H9 (cell line): ENCODE results near the gene MEDAG. TPM values are rescaled to one million over a fixed set of nuclear protein-coding genes. Genes with fewer than 3 reads are reported as not detected.

ENCODE experiments used
- DNase-seq: peaks from one replicate; pipeline ENCODE4 v3.0.0-alpha.2; 2017
- H2AFZ ChIP-seq: one replicate; pipeline ENCODE4 v1.6.1; 2013; ENCODE audit warnings: mild to moderate bottlenecking, low read length, control low read depth, moderate library complexity
- H2AK5ac ChIP-seq: 2 replicates; pipeline ENCODE4 v1.6.1; 2013; ENCODE audit warnings: low read length, control low read depth, mixed read lengths; ENCODE audit not compliant: insufficient read length
- H2BK120ac ChIP-seq: one replicate; pipeline ENCODE4 v1.6.1; 2013; ENCODE audit warnings: low read depth, mild to moderate bottlenecking, low read length, control low read depth, inconsistent platforms; ENCODE audit not compliant: poor library complexity, severe bottlenecking
- H2BK12ac ChIP-seq: 2 replicates; pipeline ENCODE4 v1.6.1; 2013; ENCODE audit warnings: low read length, control low read depth, mixed read lengths, low read depth; ENCODE audit not compliant: insufficient read length
- H2BK15ac ChIP-seq: 2 replicates; pipeline ENCODE4 v1.6.1; 2013; ENCODE audit warnings: low read depth, low read length, control low read depth
- H2BK20ac ChIP-seq: one replicate; pipeline ENCODE4 v1.6.1; 2013; ENCODE audit warnings: low read depth, mild to moderate bottlenecking, low read length, control low read depth, inconsistent platforms; ENCODE audit not compliant: poor library complexity, severe bottlenecking
- H2BK5ac ChIP-seq: 2 replicates; pipeline ENCODE4 v1.6.1; 2013; ENCODE audit warnings: low read length, control low read depth, mixed read lengths; ENCODE audit not compliant: insufficient read length
- H3K14ac ChIP-seq: 2 replicates; pipeline ENCODE4 v1.6.1; 2013; ENCODE audit warnings: low read length, control low read depth; ENCODE audit not compliant: insufficient read depth
- H3K18ac ChIP-seq: 2 replicates; pipeline ENCODE4 v1.6.1; 2013; ENCODE audit warnings: low read depth, mild to moderate bottlenecking, mixed read lengths, low read length, control low read depth; ENCODE audit not compliant: insufficient read length
- H3K23ac ChIP-seq: 2 replicates; pipeline ENCODE4 v1.6.1; 2013; ENCODE audit warnings: low read length, control low read depth, mixed read lengths, low read depth; ENCODE audit not compliant: insufficient read length
- H3K23me2 ChIP-seq: 2 replicates; pipeline ENCODE4 v1.6.1; 2013; ENCODE audit warnings: low read depth, mild to moderate bottlenecking, mixed read lengths, low read length, control low read depth; ENCODE audit not compliant: insufficient read length, poor library complexity, severe bottlenecking
- H3K27ac ChIP-seq: 2 replicates; pipeline ENCODE4 v1.5.1; 2013; ENCODE audit warnings: low read length, control low read depth, mixed read lengths, low read depth; ENCODE audit not compliant: insufficient read length
- H3K27me3 ChIP-seq: 2 replicates; pipeline ENCODE4 v1.6.1; 2013; ENCODE audit warnings: low read length, control low read depth, inconsistent platforms; ENCODE audit not compliant: insufficient read depth
- H3K4ac ChIP-seq: 2 replicates; pipeline ENCODE4 v1.6.1; 2013; ENCODE audit warnings: low read depth, mild to moderate bottlenecking, control low read depth, inconsistent platforms, low read length, moderate library complexity
- H3K4me1 ChIP-seq: 2 replicates; pipeline ENCODE4 v1.6.1; 2013; ENCODE audit warnings: low read length, control low read depth, inconsistent platforms; ENCODE audit not compliant: insufficient read depth
- H3K4me2 ChIP-seq: 2 replicates; pipeline ENCODE4 v1.6.1; 2013; ENCODE audit warnings: low read length, control low read depth, mixed read lengths; ENCODE audit not compliant: insufficient read length, insufficient read depth
- H3K56ac ChIP-seq: 2 replicates; pipeline ENCODE4 v1.6.1; 2013; ENCODE audit warnings: low read depth, mild to moderate bottlenecking, mixed read lengths, low read length, control low read depth; ENCODE audit not compliant: insufficient read length
- H3K79me1 ChIP-seq: 2 replicates; pipeline ENCODE4 v1.6.1; 2013; ENCODE audit warnings: low read depth, mild to moderate bottlenecking, moderate library complexity, low read length, control low read depth, inconsistent platforms; ENCODE audit not compliant: insufficient read depth, poor library complexity, severe bottlenecking
- H3K79me2 ChIP-seq: 2 replicates; pipeline ENCODE4 v1.6.1; 2013; ENCODE audit warnings: low read length, control low read depth, inconsistent platforms; ENCODE audit not compliant: insufficient read depth
- H3K9ac ChIP-seq: 2 replicates; pipeline ENCODE4 v1.6.1; 2013; ENCODE audit warnings: low read length, control low read depth, mixed read lengths; ENCODE audit not compliant: insufficient read length; ENCODE audit errors: extremely low read depth
- H3K9me3 ChIP-seq: one replicate; pipeline ENCODE4 v1.6.1; 2013; ENCODE audit warnings: low read depth, low read length, inconsistent platforms; ENCODE audit not compliant: control insufficient read depth
- H3T11ph ChIP-seq: one replicate; pipeline ENCODE4 v1.6.1; 2013; ENCODE audit warnings: mild to moderate bottlenecking, low read length, control low read depth, inconsistent platforms
- H4K20me1 ChIP-seq: one replicate; pipeline ENCODE4 v1.6.1; 2013; ENCODE audit not compliant: control insufficient read depth, insufficient read length, insufficient read depth
- H4K5ac ChIP-seq: 2 replicates; pipeline ENCODE4 v1.6.1; 2013; ENCODE audit warnings: low read depth, mild to moderate bottlenecking, mixed read lengths, low read length, control low read depth; ENCODE audit not compliant: insufficient read length
- H4K8ac ChIP-seq: replicated peaks from 2 replicates; pipeline ENCODE4 v1.6.1; 2013; ENCODE audit warnings: low read length, control low read depth, mixed read lengths, low read depth; ENCODE audit not compliant: insufficient read length
- H4K91ac ChIP-seq: 2 replicates; pipeline ENCODE4 v1.6.1; 2013; ENCODE audit warnings: low read depth, mild to moderate bottlenecking, moderate library complexity, mixed read lengths, low read length, control low read depth; ENCODE audit not compliant: insufficient read length
- H3K27ac Mint-ChIP-seq, 3 experiments: 2 replicates in 2 of 3; 3 replicates in 1 of 3; pipeline ENCODE4 v1.8.0; 2020 to 2021; ENCODE audit warnings: mixed read lengths in 3 of 3, mild to moderate bottlenecking in 1 of 3, moderate library complexity in 1 of 3
- H3K27me3 Mint-ChIP-seq: 2 replicates; pipeline ENCODE4 v1.8.0; 2021; ENCODE audit warnings: low read depth, mild to moderate bottlenecking, moderate library complexity, mixed read lengths
- H3K36me3 Mint-ChIP-seq, 3 experiments: 2 replicates in 2 of 3; 3 replicates in 1 of 3; pipeline ENCODE4 v1.8.0; 2020 to 2021; ENCODE audit warnings: low read depth in 3 of 3, mixed read lengths in 3 of 3; ENCODE audit not compliant: insufficient read depth in 1 of 3
- H3K4me1 Mint-ChIP-seq, 2 experiments: 2 replicates each; pipeline ENCODE4 v1.8.0; 2020; ENCODE audit warnings: mixed read lengths in 2 of 2
- H3K4me3 Mint-ChIP-seq, 2 experiments: 2 replicates in 1 of 2; 3 replicates in 1 of 2; pipeline ENCODE4 v1.8.0; 2020 to 2021; ENCODE audit warnings: mild to moderate bottlenecking in 2 of 2, mixed read lengths in 2 of 2, moderate library complexity in 1 of 2
- H3K9me3 Mint-ChIP-seq, 2 experiments: 2 replicates in 1 of 2; 3 replicates in 1 of 2; pipeline ENCODE4 v1.8.0; 2020; ENCODE audit warnings: mild to moderate bottlenecking in 2 of 2, mixed read lengths in 2 of 2, moderate library complexity in 1 of 2
- WGBS: extraction: QIAGEN DNeasy Blood & Tissue Kit; methylation state at CpG from one replicate; pipeline ENCODE4 v1.1.7; 2013; ENCODE audit warnings: missing lambda C conversion rate, low lambda C conversion rate, mixed read lengths; ENCODE audit not compliant: insufficient read length; ENCODE audit errors: extremely low coverage; 5-methylcytosine and 5-hydroxymethylcytosine counted together
- total RNA-seq: library from RNA; stranded (reverse); gene quantifications from 2 replicates; pipeline ENCODE4 v1.2.1, GENCODE V29; 2021
- TF ChIP-seq, protein P1 (sequence below): fragments of 200-600 bp; sonication (generic); conservative IDR thresholded peaks from 3 replicates; pipeline ENCODE4 v1.8.0; 2021; ENCODE audit warnings: antibody characterized with exemption, mild to moderate bottlenecking

The MEDAG gene
- total RNA-seq, 1 experiment from 2014 or later, result 0.87 TPM

DNA sequence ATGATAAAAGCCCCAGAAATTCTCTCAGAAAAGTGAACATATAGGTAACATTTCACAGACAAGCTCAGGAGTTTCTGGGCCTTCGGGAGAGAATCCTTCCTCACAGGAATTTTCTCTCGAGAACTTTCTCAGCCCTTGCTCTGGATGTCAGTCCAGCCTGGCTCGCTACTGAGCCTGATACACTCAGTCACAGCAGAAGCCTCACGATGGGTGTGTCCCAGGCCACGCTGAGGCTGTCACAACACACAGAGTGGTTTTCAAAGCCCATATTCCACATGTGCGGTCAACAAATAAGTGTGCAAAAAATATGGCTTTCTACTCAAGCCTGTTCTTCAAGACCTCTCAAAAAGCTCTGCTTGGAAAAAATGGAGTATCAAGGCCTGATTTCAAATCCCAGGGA lies 31.5 kb upstream of the MEDAG start:
- H3K23ac ChIP-seq, result no peak overlapping the region
- no peak overlapping the region for H3K9ac ChIP-seq
- H3K9me3 ChIP-seq, result no peaks in the 10 kb centered on the region
- H2BK5ac ChIP-seq, result no peak overlapping the region
- H2AFZ ChIP-seq, result no peak overlapping the region
- H3K27ac ChIP-seq, result no peak overlapping the region
- no peaks in the 10 kb centered on the region for H3K27me3 ChIP-seq
- no peak overlapping the region for H3K14ac ChIP-seq
- no peaks in the 10 kb centered on the region for H3K79me1 ChIP-seq
- no peak overlapping the region for H3K56ac ChIP-seq
- no peak overlapping the region for H3K4me2 ChIP-seq
- no peak overlapping the region for H3T11ph ChIP-seq
- H4K5ac ChIP-seq, result no peak overlapping the region
- no peak overlapping the region for H2BK20ac ChIP-seq
- H3K9me3 Mint-ChIP-seq, result no peaks in the 10 kb centered on the region
- peaks cover 1% of the 10 kb centered on the region; the same call in 1 of the 2 replicates for H3K27me3 Mint-ChIP-seq
- H4K91ac ChIP-seq, result no peak overlapping the region
- H3K4ac ChIP-seq, result no peak overlapping the region
- no peak overlapping the region for H4K8ac ChIP-seq
- no peaks in the 10 kb centered on the region for H4K20me1 ChIP-seq
- H3K4me3 Mint-ChIP-seq, result no peak overlapping the region
- H3K79me2 ChIP-seq, result no peaks in the 10 kb centered on the region
- no CpG with 5 or more reads among the region's 6 CpGs for WGBS
- no peak overlapping the region for H3K18ac ChIP-seq
- H2BK12ac ChIP-seq, result no peak overlapping the region
- no peak overlapping the region for H3K27ac Mint-ChIP-seq
- TF ChIP-seq, protein P1, sequence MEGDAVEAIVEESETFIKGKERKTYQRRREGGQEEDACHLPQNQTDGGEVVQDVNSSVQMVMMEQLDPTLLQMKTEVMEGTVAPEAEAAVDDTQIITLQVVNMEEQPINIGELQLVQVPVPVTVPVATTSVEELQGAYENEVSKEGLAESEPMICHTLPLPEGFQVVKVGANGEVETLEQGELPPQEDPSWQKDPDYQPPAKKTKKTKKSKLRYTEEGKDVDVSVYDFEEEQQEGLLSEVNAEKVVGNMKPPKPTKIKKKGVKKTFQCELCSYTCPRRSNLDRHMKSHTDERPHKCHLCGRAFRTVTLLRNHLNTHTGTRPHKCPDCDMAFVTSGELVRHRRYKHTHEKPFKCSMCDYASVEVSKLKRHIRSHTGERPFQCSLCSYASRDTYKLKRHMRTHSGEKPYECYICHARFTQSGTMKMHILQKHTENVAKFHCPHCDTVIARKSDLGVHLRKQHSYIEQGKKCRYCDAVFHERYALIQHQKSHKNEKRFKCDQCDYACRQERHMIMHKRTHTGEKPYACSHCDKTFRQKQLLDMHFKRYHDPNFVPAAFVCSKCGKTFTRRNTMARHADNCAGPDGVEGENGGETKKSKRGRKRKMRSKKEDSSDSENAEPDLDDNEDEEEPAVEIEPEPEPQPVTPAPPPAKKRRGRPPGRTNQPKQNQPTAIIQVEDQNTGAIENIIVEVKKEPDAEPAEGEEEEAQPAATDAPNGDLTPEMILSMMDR, result no peak
- H3K4me1 ChIP-seq, result no peaks in the 10 kb centered on the region; the same call in none of the 2 replicates
- no peak for DNase-seq
- peaks cover 0 to 4% (median 0%) of the 10 kb centered on the region in 3 experiments; a peak in 3 of 7 replicates for H3K36me3 Mint-ChIP-seq
- H3K23me2 ChIP-seq, result no peaks in the 10 kb centered on the region
- no peak overlapping the region for H2BK15ac ChIP-seq
- H3K4me1 Mint-ChIP-seq, result peaks cover 43 to 49% of the 10 kb centered on the region in 2 experiments
- H2AK5ac ChIP-seq, result no peak overlapping the region
- H2BK120ac ChIP-seq, result no peak overlapping the region
